Cardiac septum (tissue), 1 donor: ENCODE data around the gene CLDN15. TPM values are rescaled to one million over a fixed set of nuclear protein-coding genes. Genes with fewer than 3 reads are reported as not detected.
A peak's percentile ranks its signal among the peaks of the same experiment; 100 is the strongest.

Experiments
- DNase-seq: peaks from one replicate; pipeline ENCODE4 v3.0.0-alpha.2; 2020; ENCODE audit warnings: low spot score
- intact Hi-C: fragments of 100-400 bp; cut with DNase I; formaldehyde crosslinking; loops from one replicate; pipeline ENCODE4 v1.14.0; 2022
- total RNA-seq: library from RNA; stranded (reverse); fragmentation: NEBNext Ultra II Directional; extraction: Animal tissue kit (Norgen Biotek cat#: 25700); gene quantifications from one replicate; pipeline ENCODE4 v1.2.1, GENCODE V29; 2021
- donor health status: DM: no; HTN: no; CAD: no.

CLDN15 gene
- total RNA-seq, 1 donor from 2014 or later, result 2.6 TPM

DNA sequence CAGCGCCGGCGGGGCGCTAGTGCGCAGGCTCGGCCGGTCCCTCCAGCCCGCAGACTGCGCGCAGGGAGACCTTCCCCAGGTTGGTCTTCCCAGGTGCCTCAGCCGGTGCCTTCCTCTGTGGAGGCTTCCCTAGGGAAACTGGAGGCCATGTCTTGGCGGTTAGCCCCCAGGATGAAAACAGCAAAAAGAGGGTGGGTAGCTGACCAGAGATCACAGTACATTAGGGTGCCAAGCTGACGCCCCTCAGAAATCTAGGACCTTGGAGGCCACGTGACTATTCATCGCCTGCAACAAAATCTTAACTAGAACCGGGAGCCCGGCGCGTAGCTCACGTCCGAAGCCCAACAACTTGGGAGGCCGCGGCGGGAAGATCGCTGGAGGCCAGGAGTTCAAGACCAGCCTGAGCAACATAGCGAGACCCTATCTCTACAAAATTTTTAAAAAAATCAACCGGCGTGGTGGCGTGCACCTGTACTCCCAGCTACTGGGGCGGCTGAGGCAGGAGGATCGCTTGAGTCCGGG lies 7.6 kb upstream of the CLDN15 start:
- intact Hi-C loops, result no loop called here
- no peak for DNase-seq

GRCh38 chr7:101244375-101245146 lies 7.0 kb upstream of the CLDN15 start, which contains the start of gene FIS1:
FIS1 (minus strand) TSS chr7:101245081; CDS start chr7:101245004, 77 bp downstream.
- intact Hi-C loops, result loop anchor here (5.0 kb wide), 1 partner anchor 38 kb away; no protein-coding TSS in a partner anchor
- DNase-seq, result peak; percentile 97

DNA sequence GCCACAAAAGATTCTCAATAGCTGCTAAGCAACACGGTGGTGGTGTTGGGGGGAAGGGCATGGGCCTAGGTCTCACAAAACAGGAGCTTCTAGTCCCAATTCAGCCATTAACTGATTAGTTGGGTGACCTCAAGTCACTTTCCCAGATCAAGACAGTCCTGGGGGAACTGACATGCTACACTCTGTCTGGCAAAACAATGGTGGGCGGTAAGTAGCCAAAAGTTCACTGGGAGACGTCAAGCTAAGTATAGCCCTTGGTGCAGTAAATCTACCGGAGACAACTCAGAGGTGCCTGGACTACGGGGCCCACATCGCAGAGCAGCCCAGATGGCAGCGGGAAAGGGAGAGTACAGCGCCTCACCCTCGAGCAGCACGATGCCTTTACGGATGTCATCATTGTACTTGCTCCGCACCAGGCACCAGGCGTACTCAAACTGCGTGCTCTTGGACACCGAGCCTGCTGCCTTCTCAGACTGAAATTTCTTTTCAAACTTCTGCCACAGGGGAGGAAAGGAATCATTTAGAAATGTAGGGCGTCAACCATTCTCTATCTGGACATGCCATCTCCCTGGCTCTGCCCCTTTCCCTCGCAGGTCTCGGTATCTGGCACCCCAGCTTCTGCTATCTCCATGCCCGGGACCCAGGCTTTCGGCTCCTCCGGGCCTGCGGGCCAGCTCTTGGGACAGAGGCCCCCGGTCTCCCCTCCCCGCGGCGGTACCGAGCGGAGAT lies 6.2 kb upstream of the CLDN15 start:
- intact Hi-C loops, result loop anchor here (5.0 kb wide), 1 partner anchor 38 kb away; no protein-coding TSS in a partner anchor
- no peak for DNase-seq

GRCh38 chr7:101241443-101242349 lies 4.1 kb upstream of the CLDN15 start:
- intact Hi-C loops, result loop anchor here (5.0 kb wide), 1 partner anchor 41 kb away; no protein-coding TSS in a partner anchor
- DNase-seq, result no peak

DNA sequence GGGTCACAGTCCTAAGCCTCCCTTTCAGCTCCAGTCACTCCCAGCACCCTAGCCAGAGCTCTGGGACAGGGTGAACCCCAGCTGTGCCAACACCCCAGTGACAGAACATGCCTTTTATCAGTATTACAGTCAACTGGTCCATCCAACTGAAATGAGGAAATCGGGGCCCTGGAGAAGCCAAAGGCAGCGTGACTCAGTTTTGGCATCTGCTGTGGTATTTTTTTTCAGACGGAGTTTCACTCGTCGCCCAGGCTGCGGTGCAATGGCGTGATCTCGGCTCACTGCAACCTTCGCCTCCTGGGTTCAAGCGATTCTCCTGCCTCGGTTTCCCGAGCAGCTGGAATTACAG lies 3.4 kb upstream of the CLDN15 start:
- intact Hi-C loops, result loop anchor here (5.0 kb wide), 1 partner anchor 41 kb away; no protein-coding TSS in a partner anchor
- DNase-seq, result no peak

- no peak for DNase-seq
- intact Hi-C loops, result loop anchor here (5.0 kb wide), 1 partner anchor 42 kb away; no protein-coding TSS in a partner anchor
Observed at GRCh38 chr7:101240226-101241014, 2.8 kb upstream of the CLDN15 start.

DNA sequence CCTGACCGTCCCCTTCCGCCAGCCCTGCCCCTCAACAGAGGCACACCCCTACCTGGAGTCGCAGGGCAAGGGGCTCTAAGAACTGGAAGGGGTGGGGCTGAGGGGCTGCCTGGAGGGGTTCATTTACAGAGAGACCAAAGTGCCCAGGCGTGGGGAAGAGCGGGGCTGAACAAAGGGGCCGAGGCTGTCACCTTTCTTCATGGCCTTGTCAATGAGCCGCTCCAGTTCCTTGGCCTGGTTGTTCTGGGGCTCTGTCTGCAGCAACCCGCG lies 2.3 kb upstream of the CLDN15 start:
- intact Hi-C loops, result loop anchor here (5.0 kb wide), 1 partner anchor 42 kb away; no protein-coding TSS in a partner anchor
- no peak for DNase-seq

GRCh38 chr7:101239191-101239950 lies 1.8 kb upstream of the CLDN15 start:
- no peak for DNase-seq
- intact Hi-C loops, result no loop called here

- no peak for DNase-seq
- intact Hi-C loops, result no loop called here
Observed at GRCh38 chr7:101238226-101239182, 902 bp upstream of the CLDN15 start.

DNA sequence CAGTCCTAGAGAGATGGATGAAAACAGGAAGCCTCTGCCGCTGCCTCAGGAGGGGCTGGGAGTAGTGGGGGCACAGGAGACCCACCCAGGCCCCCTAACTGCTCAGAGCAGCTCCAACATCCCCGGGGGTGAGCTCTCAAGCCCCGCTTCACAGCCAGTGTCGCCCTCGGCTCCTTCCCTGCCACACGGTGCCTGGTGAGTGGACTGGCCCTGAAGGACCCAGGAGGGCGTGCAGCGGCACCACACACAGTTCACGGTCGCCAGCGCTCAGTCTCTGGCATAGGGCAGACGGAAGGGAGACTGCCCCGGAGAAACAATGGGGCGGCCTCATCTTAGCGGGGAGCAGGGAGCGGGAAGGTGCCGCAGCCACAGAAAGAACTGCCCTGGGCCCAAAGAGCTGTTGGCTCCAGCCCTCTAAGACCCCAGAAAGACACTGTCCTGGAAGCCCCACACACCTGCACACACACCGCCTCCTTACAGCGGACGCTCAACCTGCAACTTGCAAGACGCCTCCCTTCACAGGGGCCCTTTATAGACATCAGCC lies 1.2 kb downstream of the CLDN15 start:
- no peak for DNase-seq
- intact Hi-C loops, result no loop called here

- intact Hi-C loops, result no loop called here
- DNase-seq, result no peak
Observed at GRCh38 chr7:101235522-101235921, 2.1 kb downstream of the CLDN15 start.

DNA sequence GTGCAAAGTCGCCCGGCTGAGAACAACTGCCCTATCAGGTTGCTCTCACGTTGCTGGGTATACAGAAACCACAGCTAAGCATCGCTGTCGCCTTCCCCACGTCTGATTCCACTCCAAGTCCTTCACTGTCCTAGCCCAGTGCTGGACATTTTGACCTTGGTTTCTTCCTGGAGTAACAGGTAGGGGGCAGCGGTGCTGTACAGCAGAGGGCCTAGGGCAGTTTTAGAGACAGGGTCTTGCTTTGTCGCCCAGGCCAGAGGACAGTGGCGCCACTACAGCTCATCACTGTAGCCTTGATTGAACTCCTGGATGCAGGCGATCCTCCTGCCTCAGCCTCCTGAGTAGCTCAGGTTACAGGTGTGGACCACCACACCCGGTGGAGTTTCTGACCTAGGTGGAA lies 2.6 kb downstream of the CLDN15 start:
- intact Hi-C loops, result no loop called here
- no peak for DNase-seq

DNA sequence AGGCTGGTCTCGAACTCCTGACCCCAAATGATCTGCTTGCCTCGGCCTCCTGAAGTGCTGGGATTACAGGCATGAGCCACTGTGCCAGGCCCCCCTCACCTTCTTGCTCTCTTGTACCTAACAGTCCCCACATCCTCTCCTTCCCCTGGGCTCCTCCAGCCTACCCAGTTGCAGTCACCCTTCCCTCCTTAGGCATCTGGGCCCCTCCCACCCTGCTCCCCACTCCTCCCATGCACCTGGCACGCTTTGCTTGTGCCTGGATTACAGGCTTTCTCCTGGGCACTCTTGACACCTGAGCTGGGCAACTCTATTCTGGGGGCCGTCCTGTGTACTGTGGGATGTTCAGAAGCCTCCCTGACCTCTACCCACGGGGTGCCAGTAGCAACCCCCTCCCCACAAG lies 3.0 kb downstream of the CLDN15 start:
- DNase-seq, result no peak
- intact Hi-C loops, result no loop called here

- intact Hi-C loops, result no loop called here
- DNase-seq, result no peak
Observed at GRCh38 chr7:101233907-101234547, 3.6 kb downstream of the CLDN15 start.

- intact Hi-C loops, result no loop called here
- no peak for DNase-seq
Observed at GRCh38 chr7:101232141-101232850, 5.3 kb downstream of the CLDN15 start.

DNA sequence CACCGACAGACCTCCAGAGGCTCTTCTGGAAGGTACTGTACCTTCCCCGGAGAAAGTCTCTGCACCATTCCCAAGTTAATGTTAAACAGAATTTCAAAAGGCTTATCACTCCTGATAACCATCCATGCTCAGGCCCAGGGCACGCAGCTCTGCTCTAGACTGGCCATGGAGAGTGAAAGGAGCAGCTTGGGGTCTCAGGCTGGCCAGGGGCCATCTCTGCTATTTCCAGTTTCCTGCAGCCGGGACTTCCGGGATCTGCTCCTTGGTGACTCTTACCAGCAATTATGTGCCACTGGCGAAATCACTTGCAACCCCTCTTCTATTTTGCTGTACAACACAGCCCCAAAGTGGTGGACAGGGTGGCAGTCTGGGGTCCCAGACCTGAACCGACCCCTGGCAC lies 6.0 kb downstream of the CLDN15 start:
- DNase-seq, result no peak
- intact Hi-C loops, result no loop called here
